ENCODE data around the gene ZFP28. TPM values are rescaled to one million over a fixed set of nuclear protein-coding genes. Genes with fewer than 3 reads are reported as not detected.

Gene ZFP28
- total RNA-seq, 1 donor from 2014 or later, result 2.3 TPM

DNA sequence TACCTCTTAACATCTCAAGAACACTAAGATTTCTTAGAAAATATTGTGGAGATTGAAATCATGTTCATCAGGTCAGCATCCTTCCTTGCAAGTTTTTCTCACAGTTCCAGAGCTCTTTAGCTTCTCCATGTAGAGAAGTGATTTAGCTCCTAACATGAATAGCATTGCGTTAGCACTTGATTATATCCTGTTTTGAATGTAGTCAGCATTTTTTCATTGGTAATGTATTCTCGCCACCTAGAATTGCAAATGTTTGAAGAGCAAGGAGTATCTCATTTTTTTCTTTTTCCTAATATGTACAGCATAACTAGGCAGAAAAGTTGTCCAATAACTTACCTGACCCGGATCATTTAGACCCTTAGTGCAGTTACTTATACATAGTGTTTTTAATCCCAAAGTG is 35.2 kb downstream of the ZFP28 start:
- H3K4me1 Mint-ChIP-seq (ENCODE audit: low read depth, unreplicated experiment), result no peaks in the 10 kb centered on the region
- Histone ChIP-seq H3K4me2 (ENCODE audit: low read length) (no peak overlapping the region), H3K27me3 (ENCODE audit: insufficient read depth, low read length) (no peaks in the 10 kb centered on the region), H3K4me3 (ENCODE audit: insufficient read depth, low read depth, low read length) (no peak overlapping the region), H3K9ac (ENCODE audit: low read length) (no peak overlapping the region), H2AFZ (ENCODE audit: low read depth, low read length) (no peak overlapping the region), H3K9me3 (ENCODE audit: insufficient read depth, low read depth, low read length) (peaks cover 66% of the 10 kb centered on the region), H4K20me1 (ENCODE audit: insufficient read depth, low read length) (no peaks in the 10 kb centered on the region), H3K36me3 (ENCODE audit: insufficient read depth, low read length) (peaks cover 51% of the 10 kb centered on the region), H3K27ac (ENCODE audit: low read depth, low read length) (no peak overlapping the region), H3K4me1 (ENCODE audit: insufficient read depth, low read length) (no peaks in the 10 kb centered on the region), H3K79me2 (ENCODE audit: insufficient read depth, low read length) (no peaks in the 10 kb centered on the region)
- FAIRE-seq, result no peak
- H3K27me3 Mint-ChIP-seq (ENCODE audit: low read depth, unreplicated experiment), result no peaks in the 10 kb centered on the region
- peaks cover 87% of the 10 kb centered on the region for H3K36me3 Mint-ChIP-seq (ENCODE audit: low read depth, unreplicated experiment)
- TF ChIP-seq EZH2 (IDR thresholded peaks at IDR 0.05; ENCODE audit: insufficient read depth, low read length), result no peak
- TF ChIP-seq, protein P1, sequence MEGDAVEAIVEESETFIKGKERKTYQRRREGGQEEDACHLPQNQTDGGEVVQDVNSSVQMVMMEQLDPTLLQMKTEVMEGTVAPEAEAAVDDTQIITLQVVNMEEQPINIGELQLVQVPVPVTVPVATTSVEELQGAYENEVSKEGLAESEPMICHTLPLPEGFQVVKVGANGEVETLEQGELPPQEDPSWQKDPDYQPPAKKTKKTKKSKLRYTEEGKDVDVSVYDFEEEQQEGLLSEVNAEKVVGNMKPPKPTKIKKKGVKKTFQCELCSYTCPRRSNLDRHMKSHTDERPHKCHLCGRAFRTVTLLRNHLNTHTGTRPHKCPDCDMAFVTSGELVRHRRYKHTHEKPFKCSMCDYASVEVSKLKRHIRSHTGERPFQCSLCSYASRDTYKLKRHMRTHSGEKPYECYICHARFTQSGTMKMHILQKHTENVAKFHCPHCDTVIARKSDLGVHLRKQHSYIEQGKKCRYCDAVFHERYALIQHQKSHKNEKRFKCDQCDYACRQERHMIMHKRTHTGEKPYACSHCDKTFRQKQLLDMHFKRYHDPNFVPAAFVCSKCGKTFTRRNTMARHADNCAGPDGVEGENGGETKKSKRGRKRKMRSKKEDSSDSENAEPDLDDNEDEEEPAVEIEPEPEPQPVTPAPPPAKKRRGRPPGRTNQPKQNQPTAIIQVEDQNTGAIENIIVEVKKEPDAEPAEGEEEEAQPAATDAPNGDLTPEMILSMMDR (IDR thresholded peaks at IDR 0.05; ENCODE audit: insufficient read depth, low read depth, low read length), result no peak
- H3K27ac Mint-ChIP-seq (ENCODE audit: unreplicated experiment), result no peak overlapping the region
- H3K4me3 Mint-ChIP-seq (ENCODE audit: unreplicated experiment), result no peak overlapping the region
- DNase-seq (ENCODE audit: low read depth), result no peak
- peaks cover 82% of the 10 kb centered on the region for H3K9me3 Mint-ChIP-seq (ENCODE audit: unreplicated experiment)

GRCh38 chr19:56577719-56578602 is 39.2 kb downstream of the ZFP28 start:
- no peak overlapping the region for H3K27ac Mint-ChIP-seq (ENCODE audit: unreplicated experiment)
- TF ChIP-seq, protein P1 (IDR thresholded peaks at IDR 0.05; ENCODE audit: insufficient read depth, low read depth, low read length), result no peak
- no peak for TF ChIP-seq EZH2 (IDR thresholded peaks at IDR 0.05; ENCODE audit: insufficient read depth, low read length)
- H3K27me3 Mint-ChIP-seq (ENCODE audit: low read depth, unreplicated experiment), result no peaks in the 10 kb centered on the region
- H3K4me3 ChIP-seq (ENCODE audit: insufficient read depth, low read depth, low read length), result no peak overlapping the region
- no peak overlapping the region for H2AFZ ChIP-seq (ENCODE audit: low read depth, low read length)
- H3K4me1 ChIP-seq (ENCODE audit: insufficient read depth, low read length), result no peaks in the 10 kb centered on the region
- H3K4me1 Mint-ChIP-seq (ENCODE audit: low read depth, unreplicated experiment), result no peaks in the 10 kb centered on the region
- H3K27ac ChIP-seq (ENCODE audit: low read depth, low read length), result no peak overlapping the region
- DNase-seq (ENCODE audit: low read depth) (no peak), FAIRE-seq (no peak)
- H3K36me3 ChIP-seq (ENCODE audit: insufficient read depth, low read length), result peaks cover 37% of the 10 kb centered on the region
- H3K4me2 ChIP-seq (ENCODE audit: low read length), result no peak overlapping the region
- H3K9me3 Mint-ChIP-seq (ENCODE audit: unreplicated experiment), result peaks cover 81% of the 10 kb centered on the region
- H3K9me3 ChIP-seq (ENCODE audit: insufficient read depth, low read depth, low read length), result peaks cover 66% of the 10 kb centered on the region
- H3K27me3 ChIP-seq (ENCODE audit: insufficient read depth, low read length), result no peaks in the 10 kb centered on the region
- H4K20me1 ChIP-seq (ENCODE audit: insufficient read depth, low read length), result no peaks in the 10 kb centered on the region
- H3K36me3 Mint-ChIP-seq (ENCODE audit: low read depth, unreplicated experiment), result peaks cover 79% of the 10 kb centered on the region
- H3K79me2 ChIP-seq (ENCODE audit: insufficient read depth, low read length), result no peaks in the 10 kb centered on the region
- H3K4me3 Mint-ChIP-seq (ENCODE audit: unreplicated experiment), result no peak overlapping the region
- H3K9ac ChIP-seq (ENCODE audit: low read length), result no peak overlapping the region

DNA sequence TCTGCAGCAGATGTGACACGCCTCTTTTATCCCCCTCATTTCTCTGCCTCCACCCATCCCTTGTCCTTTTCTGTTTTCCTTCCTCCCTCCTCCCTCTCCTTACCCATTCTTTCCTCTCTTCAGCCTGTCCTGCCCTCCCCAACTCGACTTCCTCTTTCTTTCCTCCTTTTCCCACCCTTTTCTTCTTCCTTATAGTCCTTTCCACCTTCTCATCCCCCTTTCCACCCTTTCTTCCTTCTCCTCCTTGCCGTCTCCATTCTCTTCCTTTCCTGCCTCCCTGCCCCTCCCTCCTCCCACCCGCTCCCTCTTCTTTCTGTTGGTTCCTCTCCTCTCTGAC is 55.7 kb downstream of the ZFP28 start:
- DNase-seq (ENCODE audit: low read depth), result no peak
- H3K4me2 ChIP-seq (ENCODE audit: low read length), result peak overlapping the region; percentile 100
- peaks cover 2% of the 10 kb centered on the region for H3K27me3 Mint-ChIP-seq (ENCODE audit: low read depth, unreplicated experiment)
- no peak overlapping the region for H3K27ac Mint-ChIP-seq (ENCODE audit: unreplicated experiment)
- FAIRE-seq, result no peak
- peaks cover 18% of the 10 kb centered on the region for H4K20me1 ChIP-seq (ENCODE audit: insufficient read depth, low read length)
- no peak overlapping the region for H3K27ac ChIP-seq (ENCODE audit: low read depth, low read length)
- peak overlapping the region; percentile 92 for H3K9ac ChIP-seq (ENCODE audit: low read length)
- H3K36me3 Mint-ChIP-seq (ENCODE audit: low read depth, unreplicated experiment), result peaks cover 25% of the 10 kb centered on the region
- peaks cover 42% of the 10 kb centered on the region for H3K79me2 ChIP-seq (ENCODE audit: insufficient read depth, low read length)
- peaks cover 12% of the 10 kb centered on the region for H3K4me1 Mint-ChIP-seq (ENCODE audit: low read depth, unreplicated experiment)
- no peaks in the 10 kb centered on the region for H3K27me3 ChIP-seq (ENCODE audit: insufficient read depth, low read length)
- H3K36me3 ChIP-seq (ENCODE audit: insufficient read depth, low read length), result peaks cover 3% of the 10 kb centered on the region
- H3K9me3 ChIP-seq (ENCODE audit: insufficient read depth, low read depth, low read length), result peaks cover 10% of the 10 kb centered on the region
- peak overlapping the region; percentile 100 for H3K4me3 Mint-ChIP-seq (ENCODE audit: unreplicated experiment)
- TF ChIP-seq, protein P1 (IDR thresholded peaks at IDR 0.05; ENCODE audit: insufficient read depth, low read depth, low read length), result no peak
- TF ChIP-seq EZH2 (IDR thresholded peaks at IDR 0.05; ENCODE audit: insufficient read depth, low read length), result no peak
- H3K4me1 ChIP-seq (ENCODE audit: insufficient read depth, low read length), result peaks cover 11% of the 10 kb centered on the region
- peaks cover 23% of the 10 kb centered on the region for H3K9me3 Mint-ChIP-seq (ENCODE audit: unreplicated experiment)
- no peak overlapping the region for H3K4me3 ChIP-seq (ENCODE audit: insufficient read depth, low read depth, low read length)
- peak overlapping the region; percentile 96 for H2AFZ ChIP-seq (ENCODE audit: low read depth, low read length)

Measured in astrocyte (in vitro differentiated cells and primary cell).